ENCODE results near the gene RBM47.

DNA sequence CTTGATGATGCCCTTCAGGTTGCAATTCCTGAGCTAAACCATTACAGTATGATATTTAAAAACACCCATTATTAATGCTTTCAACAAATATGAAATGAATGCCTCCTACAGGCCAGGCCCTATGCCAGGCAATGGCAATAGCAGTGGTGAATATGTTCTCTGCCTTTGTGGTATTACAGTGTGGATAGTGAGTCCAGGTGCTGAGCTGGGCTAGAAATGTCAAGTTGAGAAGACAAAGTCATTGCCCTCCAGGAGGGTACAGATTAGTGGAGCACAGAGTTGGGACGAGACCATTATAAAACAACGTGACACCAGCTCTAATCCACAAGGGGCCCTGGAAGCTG is 81.9 kb downstream of the RBM47 start:
- TF ChIP-seq, protein P1, sequence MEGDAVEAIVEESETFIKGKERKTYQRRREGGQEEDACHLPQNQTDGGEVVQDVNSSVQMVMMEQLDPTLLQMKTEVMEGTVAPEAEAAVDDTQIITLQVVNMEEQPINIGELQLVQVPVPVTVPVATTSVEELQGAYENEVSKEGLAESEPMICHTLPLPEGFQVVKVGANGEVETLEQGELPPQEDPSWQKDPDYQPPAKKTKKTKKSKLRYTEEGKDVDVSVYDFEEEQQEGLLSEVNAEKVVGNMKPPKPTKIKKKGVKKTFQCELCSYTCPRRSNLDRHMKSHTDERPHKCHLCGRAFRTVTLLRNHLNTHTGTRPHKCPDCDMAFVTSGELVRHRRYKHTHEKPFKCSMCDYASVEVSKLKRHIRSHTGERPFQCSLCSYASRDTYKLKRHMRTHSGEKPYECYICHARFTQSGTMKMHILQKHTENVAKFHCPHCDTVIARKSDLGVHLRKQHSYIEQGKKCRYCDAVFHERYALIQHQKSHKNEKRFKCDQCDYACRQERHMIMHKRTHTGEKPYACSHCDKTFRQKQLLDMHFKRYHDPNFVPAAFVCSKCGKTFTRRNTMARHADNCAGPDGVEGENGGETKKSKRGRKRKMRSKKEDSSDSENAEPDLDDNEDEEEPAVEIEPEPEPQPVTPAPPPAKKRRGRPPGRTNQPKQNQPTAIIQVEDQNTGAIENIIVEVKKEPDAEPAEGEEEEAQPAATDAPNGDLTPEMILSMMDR (IDR thresholded peaks at IDR 0.05; ENCODE audit: insufficient read depth, low read length, poor library complexity, severe bottlenecking) = no peak
- no peak for TF ChIP-seq EZH2phosphoT487 (conservative IDR thresholded peaks at IDR 0.05; ENCODE audit: low read length)
